Stimulated activated naive CD4-positive, alpha-beta T cell treated with Interleukin-2 at 50 U/mL for 16 hours (primary cell): ENCODE results near the gene ST6GALNAC3.
"Not testable (repeated sequence)": the region's sequence is repeated elsewhere in the genome, so short reads cannot be mapped to it uniquely, and the experiment has no call there.

ENCODE experiments used
- DNase-seq: peaks from one replicate; lab custom pipeline; 2025; lab: John Stamatoyannopoulos, UW

The ST6GALNAC3 gene

DNA sequence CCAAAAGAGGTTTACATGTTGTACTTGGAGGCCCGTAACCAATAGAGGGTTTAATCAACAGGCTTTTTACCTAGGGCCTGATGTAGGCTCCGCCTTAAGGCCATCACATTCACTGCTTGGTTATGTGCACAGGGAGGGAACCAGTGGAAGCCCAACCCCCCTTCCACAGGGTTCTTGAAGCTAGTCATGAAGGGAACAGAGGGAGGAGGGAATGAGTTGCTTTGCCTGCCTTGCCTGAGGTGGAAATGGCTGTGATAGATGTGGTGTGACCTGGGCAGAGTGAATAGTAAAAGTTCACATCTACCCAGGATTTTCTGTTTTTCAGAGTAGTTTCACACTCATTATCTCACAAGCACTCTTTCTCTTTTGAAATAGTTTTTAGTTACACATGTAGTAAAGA is 215.1 kb downstream of the ST6GALNAC3 start:
- DNase-seq: no peak

- DNase-seq: no peak
Observed at GRCh38 chr1:76290271-76290670, 215.7 kb downstream of the ST6GALNAC3 start.

DNA sequence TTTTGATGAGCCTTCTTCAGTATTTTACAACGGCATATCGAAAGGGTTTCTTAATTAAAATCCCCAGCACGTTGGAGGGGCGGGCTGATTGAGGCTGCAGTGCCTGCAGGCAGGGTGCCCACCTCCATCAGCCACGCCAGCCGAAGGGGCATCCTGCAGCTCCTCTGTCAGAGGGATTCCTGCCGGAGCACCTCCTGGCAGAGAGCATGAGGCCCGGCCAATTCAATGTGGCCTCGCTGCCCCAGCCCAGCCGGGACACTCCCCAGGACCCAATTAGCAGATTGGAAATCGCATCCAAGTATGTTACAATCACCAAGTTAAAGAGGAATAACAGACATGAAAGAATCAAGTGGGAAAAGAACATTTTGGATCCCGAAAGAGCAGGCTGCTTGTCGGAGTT is 216.6 kb downstream of the ST6GALNAC3 start:
- no peak for DNase-seq

- no peak for DNase-seq
Observed at GRCh38 chr1:76291737-76292136, 217.2 kb downstream of the ST6GALNAC3 start.

GRCh38 chr1:76292418-76293184 is 218.1 kb downstream of the ST6GALNAC3 start:
- DNase-seq: no peak

GRCh38 chr1:76293831-76294230 is 219.3 kb downstream of the ST6GALNAC3 start:
- DNase-seq: no peak

- DNase-seq: no peak
Observed at GRCh38 chr1:76294482-76295194, 220.1 kb downstream of the ST6GALNAC3 start.

DNA sequence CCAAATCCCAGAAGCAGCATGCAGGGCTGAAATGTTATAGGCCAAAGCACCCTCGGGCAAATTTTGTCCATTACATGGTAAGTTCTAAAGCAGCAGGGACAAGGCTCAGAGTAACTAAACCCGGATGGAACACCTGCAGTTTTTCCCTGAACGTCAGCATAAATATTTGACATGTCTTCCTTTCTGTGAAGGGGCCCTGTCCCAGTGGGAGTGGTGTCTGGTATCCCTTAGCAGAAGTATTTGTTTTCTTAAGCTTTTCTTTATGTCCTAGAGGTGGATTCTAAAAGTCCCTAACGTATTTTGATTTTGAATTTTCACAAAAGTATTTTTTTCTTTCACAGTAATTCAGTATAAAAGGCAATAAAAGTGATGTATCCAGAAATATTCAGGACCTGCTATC is 223.9 kb downstream of the ST6GALNAC3 start:
- no peak for DNase-seq

- no peak for DNase-seq
Observed at GRCh38 chr1:76299036-76299435, 224.5 kb downstream of the ST6GALNAC3 start.

GRCh38 chr1:76300556-76300955 is 226.0 kb downstream of the ST6GALNAC3 start:
- DNase-seq: no peak

DNA sequence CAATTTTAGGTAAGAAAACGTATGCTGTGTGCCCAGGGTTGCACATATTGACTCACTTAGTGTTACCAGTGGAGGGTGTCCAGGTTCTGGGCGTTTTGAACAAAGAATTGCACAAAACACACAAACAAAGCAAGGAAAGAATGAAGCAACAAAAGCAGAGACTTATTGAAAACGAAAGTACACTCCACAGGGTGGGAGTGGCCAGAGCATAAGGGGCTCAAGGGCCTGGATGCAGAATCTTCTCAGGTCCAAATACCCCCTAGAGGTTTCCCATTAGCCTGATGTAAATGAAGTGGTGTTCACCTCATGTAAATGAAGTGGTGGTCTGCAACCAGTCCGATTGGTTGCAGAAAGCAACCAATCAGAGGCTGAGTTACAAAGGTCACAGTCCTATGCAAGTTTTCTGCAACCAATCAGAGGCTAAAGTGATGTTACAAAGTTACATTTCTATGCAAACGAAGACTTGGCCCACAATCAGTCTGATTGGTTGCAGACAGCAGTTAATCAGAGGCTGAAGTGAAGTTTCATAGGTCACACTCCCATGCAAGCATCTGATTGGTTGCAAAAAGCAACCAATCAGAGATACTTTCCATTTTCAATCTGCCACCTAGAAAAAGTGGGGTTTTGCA is 228.3 kb downstream of the ST6GALNAC3 start:
- no peak for DNase-seq

- no peak for DNase-seq
Observed at GRCh38 chr1:76303340-76303717, 228.8 kb downstream of the ST6GALNAC3 start.

- DNase-seq: no peak
Observed at GRCh38 chr1:76313304-76313703, 238.8 kb downstream of the ST6GALNAC3 start.

DNA sequence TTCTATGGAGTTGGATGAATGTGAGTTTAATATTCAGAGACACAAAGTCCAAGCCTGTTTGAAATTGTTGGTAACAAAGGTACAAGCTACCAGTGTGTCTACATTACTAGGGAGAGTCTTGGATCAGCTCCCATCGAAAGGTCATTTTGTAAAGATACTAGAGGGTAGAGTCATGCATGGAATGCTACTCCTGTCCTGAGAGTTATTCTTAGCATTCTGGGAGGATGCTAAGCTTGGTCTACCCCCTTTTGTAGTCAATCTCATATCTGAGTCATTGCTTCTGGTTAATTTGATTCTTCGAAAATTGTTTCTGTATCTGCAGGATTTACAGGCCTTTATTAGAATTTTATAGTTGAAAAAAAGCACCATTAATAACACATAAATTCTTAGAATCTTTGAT is 240.2 kb downstream of the ST6GALNAC3 start:
- DNase-seq: no peak

DNA sequence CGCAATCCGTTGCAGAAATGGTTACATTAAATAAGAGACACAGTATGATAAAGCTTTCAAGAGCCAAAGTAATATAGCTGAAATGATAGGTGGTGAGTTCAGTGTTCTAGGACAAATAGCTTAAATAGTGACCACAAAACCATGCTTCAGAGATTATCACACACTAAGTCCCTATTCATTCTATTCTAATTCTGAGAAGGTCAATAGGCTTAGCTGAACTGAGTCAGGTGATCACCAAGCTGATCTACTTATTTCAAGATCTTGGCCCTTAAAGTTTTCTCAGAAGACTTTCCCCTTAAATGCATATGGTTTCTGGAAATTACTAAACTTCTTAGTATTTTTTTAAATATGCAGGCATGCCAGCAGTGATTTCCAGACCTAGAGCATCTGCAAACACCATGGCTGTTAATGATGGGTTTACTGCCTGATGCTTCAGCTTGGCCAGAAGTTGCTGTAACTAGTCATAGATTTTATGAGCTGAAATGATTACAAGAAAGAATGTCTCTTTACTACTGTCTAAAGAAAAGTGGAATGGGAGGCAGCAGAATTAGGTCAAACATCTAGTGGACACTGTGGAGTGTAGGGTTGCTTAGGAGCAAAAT is 242.9 kb downstream of the ST6GALNAC3 start:
- DNase-seq: no peak

- DNase-seq: no peak
Observed at GRCh38 chr1:76330991-76331603, 256.6 kb downstream of the ST6GALNAC3 start.

DNA sequence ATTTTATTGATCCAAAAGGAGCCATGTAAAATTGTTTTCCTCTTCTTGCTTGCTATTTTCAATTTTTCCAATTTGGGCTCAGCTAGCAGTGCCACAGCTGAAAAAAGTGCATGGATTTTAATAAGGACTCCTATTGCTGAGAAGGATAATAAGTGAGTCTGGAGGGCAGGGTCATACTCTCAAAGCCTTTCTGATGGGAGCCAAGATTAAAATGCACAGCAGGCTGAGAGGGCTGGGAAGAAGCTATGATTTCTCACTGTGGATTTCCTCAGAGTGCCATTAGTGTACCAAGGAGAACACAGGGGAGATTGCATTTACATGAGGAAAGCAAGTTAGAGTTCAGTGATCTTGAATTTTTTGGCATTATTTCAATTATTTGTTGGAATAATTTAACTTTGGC is 261.3 kb downstream of the ST6GALNAC3 start:
- no peak for DNase-seq

- DNase-seq: no peak
Observed at GRCh38 chr1:76336931-76337371, 262.4 kb downstream of the ST6GALNAC3 start.

DNA sequence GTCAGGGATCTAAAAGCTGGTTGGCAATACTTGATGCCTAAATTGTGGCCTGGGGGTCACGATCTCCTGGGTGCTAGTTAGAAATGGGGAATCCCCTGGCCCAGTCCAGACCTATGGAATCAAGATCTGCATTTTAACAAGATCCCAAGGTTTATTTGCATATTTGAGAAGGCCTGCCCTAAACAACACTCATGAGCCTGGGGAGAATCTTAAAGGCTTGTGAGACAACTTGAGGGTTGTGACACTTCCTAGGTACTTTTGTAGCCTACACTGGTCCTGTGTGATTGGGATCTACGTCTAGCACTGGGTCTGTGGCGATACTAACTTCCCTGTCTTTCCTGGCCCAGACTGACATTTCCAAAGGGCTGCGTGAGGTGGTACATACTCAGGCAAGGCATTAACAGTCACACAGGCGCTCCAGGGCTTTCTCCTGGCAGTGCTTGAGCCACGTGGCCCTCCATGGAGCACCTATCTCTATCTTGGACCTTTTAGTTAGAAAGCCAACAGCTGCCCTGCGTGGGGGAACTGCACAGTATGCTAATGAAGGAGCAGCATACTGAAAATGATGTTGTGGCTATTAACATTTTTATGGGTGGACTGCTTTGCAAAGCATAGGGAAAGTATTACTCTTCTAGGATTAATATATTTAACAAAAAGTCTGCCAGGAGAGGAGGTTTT is 263.1 kb downstream of the ST6GALNAC3 start:
- no peak for DNase-seq

- DNase-seq: no peak
Observed at GRCh38 chr1:76340056-76340455, 265.5 kb downstream of the ST6GALNAC3 start.

DNA sequence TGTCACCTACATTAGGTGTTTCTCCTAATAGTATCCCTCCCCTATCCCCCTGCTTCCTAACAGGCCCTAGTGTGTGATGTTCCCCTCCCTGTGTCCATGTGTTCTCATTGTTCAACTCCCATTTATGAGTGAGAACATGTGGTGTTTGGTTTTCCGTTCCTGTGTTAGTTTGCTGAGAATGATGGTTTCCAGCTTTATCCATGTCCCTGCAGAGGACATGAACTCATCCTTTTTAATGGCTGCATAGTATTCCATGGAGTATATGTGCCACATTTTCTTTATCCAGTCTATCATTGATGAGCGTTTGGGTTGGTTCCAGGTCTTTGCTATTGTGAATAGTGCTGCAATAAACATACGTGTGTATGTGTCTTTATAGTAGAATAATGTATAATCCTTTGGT is 267.3 kb downstream of the ST6GALNAC3 start:
- not testable (repeated sequence) for DNase-seq

- no peak for DNase-seq
Observed at GRCh38 chr1:76343356-76343755, 268.8 kb downstream of the ST6GALNAC3 start.
